ENCODE results near the gene CAMKMT.
"Not testable (repeated sequence)": the region's sequence is repeated elsewhere in the genome, so short reads cannot be mapped to it uniquely, and the experiment has no call there.

The CAMKMT gene

DNA sequence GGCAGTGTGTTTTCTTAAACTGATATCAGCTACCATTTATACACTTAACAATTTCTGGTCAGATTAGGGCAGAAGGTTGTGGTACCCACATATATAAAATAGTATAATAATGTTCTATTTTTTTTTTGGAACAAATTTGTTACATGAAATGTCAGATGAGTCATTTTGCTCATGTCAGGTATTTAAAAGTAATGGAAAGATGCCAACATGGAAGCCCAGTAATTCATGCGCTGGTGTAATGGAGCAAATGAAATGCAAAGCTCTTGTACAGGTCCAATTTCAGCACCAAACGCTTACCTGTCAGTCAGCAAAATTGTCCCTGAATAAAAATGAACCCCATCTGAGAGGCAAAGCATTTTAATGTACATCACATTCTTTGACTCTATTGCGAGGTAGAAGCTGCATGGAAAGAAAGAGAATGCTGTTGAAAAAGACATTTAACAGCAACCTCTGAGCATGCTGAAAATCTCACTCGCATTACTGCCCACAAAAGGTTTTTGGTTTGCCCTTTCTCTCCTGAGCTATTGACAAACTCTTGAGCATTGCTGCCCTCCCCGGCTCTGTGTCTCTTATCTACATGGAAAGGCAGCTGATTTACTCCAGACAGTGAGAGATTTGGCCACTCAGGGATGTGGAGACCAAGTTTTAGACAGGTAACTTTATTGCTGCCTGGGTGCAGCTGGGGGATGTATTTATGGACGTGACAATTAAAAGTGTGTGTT lies 217.5 kb downstream of the CAMKMT start:
- DNase-seq (ENCODE audit: extremely low read depth, low read depth) = no peak
- TF ChIP-seq, protein P1, sequence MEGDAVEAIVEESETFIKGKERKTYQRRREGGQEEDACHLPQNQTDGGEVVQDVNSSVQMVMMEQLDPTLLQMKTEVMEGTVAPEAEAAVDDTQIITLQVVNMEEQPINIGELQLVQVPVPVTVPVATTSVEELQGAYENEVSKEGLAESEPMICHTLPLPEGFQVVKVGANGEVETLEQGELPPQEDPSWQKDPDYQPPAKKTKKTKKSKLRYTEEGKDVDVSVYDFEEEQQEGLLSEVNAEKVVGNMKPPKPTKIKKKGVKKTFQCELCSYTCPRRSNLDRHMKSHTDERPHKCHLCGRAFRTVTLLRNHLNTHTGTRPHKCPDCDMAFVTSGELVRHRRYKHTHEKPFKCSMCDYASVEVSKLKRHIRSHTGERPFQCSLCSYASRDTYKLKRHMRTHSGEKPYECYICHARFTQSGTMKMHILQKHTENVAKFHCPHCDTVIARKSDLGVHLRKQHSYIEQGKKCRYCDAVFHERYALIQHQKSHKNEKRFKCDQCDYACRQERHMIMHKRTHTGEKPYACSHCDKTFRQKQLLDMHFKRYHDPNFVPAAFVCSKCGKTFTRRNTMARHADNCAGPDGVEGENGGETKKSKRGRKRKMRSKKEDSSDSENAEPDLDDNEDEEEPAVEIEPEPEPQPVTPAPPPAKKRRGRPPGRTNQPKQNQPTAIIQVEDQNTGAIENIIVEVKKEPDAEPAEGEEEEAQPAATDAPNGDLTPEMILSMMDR (IDR thresholded peaks at IDR 0.05; ENCODE audit: low read depth, low read length, missing control alignments) = no peak
- H3K4me3 ChIP-seq (replicated peaks; ENCODE audit: low read depth, low read length) = no peak overlapping the region

DNA sequence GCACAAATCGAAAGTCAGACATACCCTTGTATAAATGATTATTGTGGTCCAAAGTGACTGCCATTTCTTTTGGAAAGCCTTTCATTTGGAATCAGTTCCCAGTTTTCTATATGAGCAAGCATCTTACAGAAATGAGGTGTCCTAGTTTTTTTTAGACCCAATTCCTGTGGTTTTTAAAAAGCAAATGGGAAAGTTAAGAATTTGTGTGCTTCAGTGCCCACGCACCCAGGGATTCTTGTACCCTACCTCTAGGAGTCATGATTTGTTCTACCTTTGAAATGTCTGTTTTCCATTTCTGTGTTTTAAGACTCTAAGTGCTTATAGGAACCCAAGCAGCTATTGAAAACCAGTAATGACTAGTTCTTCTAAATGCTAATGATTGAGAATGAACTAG lies 218.1 kb downstream of the CAMKMT start:
- no peak overlapping the region for H3K4me3 ChIP-seq (replicated peaks; ENCODE audit: low read depth, low read length)
- DNase-seq (ENCODE audit: extremely low read depth, low read depth) = no peak
- TF ChIP-seq, protein P1 (IDR thresholded peaks at IDR 0.05; ENCODE audit: low read depth, low read length, missing control alignments) = no peak

DNA sequence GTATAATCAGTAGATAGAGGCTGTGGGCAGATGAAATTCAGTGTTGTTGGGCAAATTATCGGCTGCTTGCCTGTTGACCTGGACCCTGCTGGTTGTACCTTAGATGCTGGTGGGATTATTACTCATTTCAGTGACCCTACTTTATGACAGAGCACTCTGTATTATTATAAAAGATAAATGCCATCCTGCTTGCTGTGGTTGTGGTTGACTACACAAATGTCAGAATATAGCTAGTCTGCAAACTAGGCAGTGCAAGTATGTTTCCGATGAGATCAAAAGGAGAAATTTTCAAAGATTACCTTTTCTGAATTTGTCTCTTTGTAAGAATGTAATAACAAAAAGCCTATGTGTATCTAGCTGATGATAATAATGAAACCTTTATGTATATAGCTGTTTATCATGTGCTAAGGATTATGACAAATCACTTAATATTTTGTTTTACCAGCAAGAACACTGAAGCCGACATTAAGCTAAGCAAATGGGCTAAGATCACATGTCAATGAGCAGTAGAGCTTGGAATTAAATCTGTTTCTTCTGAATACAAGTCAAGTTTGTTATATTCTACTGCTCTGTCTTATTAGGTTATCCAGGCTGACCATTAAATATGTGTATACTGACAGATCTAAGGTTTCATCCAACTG lies 219.2 kb downstream of the CAMKMT start:
- DNase-seq (ENCODE audit: extremely low read depth, low read depth) = no peak
- TF ChIP-seq, protein P1 (IDR thresholded peaks at IDR 0.05; ENCODE audit: low read depth, low read length, missing control alignments) = no peak
- H3K4me3 ChIP-seq (replicated peaks; ENCODE audit: low read depth, low read length) = no peak overlapping the region

DNA sequence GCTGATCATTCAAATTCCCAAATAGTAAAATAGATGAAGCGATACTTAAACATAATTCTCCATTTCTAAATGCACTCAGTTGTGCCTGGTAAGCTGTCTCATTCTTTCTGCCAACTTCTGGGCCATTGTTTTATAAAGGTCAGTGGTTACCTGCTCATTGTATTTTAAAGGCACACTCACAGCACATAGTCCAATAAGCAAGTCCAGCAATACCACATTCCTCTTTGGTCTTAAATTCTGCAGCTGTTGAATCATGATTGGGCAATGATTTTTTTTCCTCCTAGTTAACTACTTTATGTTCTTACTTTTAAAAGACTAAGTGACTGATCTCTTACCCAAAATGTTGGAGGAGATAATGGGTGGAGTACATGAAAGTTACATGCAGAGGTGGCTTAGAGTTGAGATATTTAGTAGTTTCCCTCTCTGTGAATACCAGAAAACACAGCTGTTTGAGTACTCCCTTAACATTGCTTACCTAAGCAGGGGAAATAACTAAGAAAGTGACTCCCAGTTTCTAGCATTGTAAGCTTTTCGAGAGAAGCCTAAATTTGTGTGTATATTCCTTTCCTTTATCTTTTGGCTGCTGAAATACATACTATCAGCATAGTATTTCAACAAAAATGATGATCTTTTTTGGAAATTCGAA lies 220.7 kb downstream of the CAMKMT start:
- TF ChIP-seq, protein P1 (IDR thresholded peaks at IDR 0.05; ENCODE audit: low read depth, low read length, missing control alignments) = no peak
- DNase-seq (ENCODE audit: extremely low read depth, low read depth) = no peak
- H3K4me3 ChIP-seq (replicated peaks; ENCODE audit: low read depth, low read length) = no peak overlapping the region

DNA sequence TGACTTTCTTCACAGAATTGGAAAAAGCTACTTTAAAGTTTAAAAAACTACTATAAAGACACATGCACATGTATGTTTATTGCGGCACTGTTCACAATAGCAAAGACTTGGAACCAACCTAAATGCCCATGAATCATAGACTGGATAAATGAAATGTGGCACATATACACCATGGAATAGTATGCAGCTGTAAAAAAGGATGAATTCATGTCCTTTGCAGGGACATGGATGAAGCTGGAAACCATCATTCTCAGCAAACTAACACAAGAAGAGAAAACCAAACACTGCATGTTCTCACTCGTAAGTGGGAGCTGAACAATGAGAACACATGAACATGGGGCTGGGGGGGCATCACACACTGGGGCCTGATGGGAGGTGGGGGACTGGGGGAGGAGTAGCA lies 233.9 kb downstream of the CAMKMT start:
- not testable (repeated sequence) for DNase-seq (ENCODE audit: extremely low read depth, low read depth); H3K4me3 ChIP-seq (replicated peaks; ENCODE audit: low read depth, low read length)

DNA sequence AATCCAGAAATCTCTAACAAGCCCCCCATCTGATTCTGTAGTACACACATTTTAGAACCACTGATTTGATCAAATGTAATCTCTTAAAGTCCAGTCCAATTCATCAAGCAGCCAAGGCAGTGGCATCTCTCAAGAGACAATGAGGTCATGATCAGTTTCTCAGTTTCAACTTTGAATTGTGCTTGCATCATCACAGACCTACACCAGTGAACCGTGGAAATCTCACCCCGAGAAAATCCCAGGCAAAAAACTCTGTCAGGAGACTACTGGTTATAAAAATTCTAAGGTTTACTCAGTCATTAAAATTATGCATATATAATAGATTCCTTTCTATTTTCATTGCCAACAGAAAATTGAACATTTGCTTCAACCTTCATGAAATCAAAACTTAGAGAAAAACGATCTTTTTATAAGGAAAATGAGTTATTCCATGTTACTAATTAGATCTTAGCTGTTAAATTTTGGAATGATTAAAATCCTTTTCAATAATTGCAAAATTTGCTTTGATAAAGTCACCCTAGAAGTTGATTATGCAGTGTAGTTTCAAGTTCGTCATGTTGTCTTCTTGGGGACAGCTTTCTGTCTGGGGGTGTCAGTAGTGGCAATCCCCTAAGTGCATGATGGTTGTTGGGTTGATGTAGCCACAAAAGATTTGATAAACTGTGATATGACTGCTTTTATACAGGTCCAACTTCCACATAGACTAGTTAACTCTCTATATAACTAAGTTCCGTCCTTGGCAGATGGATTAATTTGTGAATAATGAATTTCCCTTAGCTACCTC lies 235.0 kb downstream of the CAMKMT start:
- no peak overlapping the region for H3K4me3 ChIP-seq (replicated peaks; ENCODE audit: low read depth, low read length)
- no peak for DNase-seq (ENCODE audit: extremely low read depth, low read depth)
- TF ChIP-seq, protein P1 (IDR thresholded peaks at IDR 0.05; ENCODE audit: low read depth, low read length, missing control alignments) = no peak
